Measurements from ENCODE around the gene SPACA9.

GRCh38 chr9:132869266-132869665, 9.4 kb upstream of the SPACA9 start:
- no peak for TF ChIP-seq POLR2A (IDR thresholded peaks at IDR 0.05; ENCODE audit: low read depth, low read length)
- TF ChIP-seq POLR2AphosphoS5 (IDR thresholded peaks at IDR 0.05; ENCODE audit: low read depth, low read length), result no peak
- TF ChIP-seq SPI1 (IDR thresholded peaks at IDR 0.05; ENCODE audit: low read depth, low read length), result no peak
- TF ChIP-seq TAF1 (IDR thresholded peaks at IDR 0.05; ENCODE audit: low read depth, low read length), result no peak
- no peak for TF ChIP-seq PAX5 (IDR thresholded peaks at IDR 0.05; ENCODE audit: insufficient read depth, low read length, severe bottlenecking)
- TF ChIP-seq POU2F2 (IDR thresholded peaks at IDR 0.05; ENCODE audit: low read depth, low read length), result no peak

Measured in GM12891 (cell line).